Measurements from ENCODE around the gene SPACA6.

SPACA6 gene

DNA sequence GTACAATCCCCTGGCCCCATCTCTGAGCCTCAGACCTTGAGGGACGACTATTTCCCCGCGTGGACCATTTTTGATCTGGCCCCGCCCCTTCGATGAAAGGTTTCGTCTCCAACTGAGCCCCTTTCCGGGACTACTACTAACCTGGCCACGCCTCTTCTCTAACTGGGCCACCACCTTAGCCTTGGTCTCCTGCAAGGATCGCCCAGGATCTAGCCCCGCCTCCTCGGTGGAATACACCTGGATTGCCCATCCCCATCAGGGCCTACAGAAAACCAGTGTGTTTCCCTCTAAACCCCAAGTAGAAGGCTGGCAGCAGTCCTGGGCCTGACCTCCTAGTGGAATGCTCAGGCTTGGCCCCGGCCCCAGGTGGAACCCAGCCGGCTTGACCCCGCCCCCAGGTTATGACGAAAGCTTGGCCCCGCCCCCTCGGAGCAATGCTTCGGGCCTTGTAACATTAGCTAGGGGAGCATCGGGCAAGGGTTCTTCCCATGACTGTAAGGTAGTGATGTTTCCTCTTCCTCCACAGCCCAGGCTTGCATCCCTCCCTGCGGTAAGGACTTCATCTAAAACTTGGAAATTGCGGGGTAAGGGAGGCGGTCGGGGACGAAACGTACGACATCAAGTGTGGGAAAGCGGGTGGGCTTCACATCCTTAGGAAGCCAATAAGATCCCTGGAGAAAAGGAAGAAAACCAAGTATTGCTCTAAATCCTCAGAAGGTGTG lies 9.1 kb downstream of the SPACA6 start:
- Histone ChIP-seq H3K36me3 (replicated peaks in 1 of 2; ENCODE audit: control insufficient read depth in 2 of 2, insufficient read depth in 2 of 2, low read length in 2 of 2) (peaks cover 2 to 50% of the 10 kb centered on the region in 2 donors), H3K14ac (ENCODE audit: low read length) (no peak overlapping the region), H3K4me1 (ENCODE audit: control insufficient read depth in 2 of 2, insufficient read depth in 1 of 2, low read depth in 1 of 2, low read length in 2 of 2) (peaks cover 0 to 10% of the 10 kb centered on the region in 2 donors), H3K27me3 (ENCODE audit: control insufficient read depth in 3 of 3, insufficient read depth in 3 of 3, low read depth in 1 of 3, low read length in 3 of 3) (peaks cover 0 to 20% (median 0%) of the 10 kb centered on the region in 3 experiments), H3K23ac (ENCODE audit: low read depth, low read length, poor library complexity) (peak overlapping the region; percentile 25), H3K9me3 (replicated peaks in 1 of 2; ENCODE audit: control insufficient read depth in 2 of 2, insufficient read depth in 1 of 2, low read depth in 1 of 2, low read length in 2 of 2) (no peaks in the 10 kb centered on the region), H3K27ac (replicated peaks; ENCODE audit: low read length) (no peak overlapping the region), H2AK5ac (ENCODE audit: low read depth, low read length) (no peak overlapping the region), H2BK15ac (ENCODE audit: low read length) (no peak overlapping the region), H2BK12ac (ENCODE audit: low read length) (no peak overlapping the region), H3K4me3 (ENCODE audit: low read length in 2 of 2) (peak overlapping the region in 1 of 2 donors; percentile 41), H2BK5ac (ENCODE audit: low read length) (no peak overlapping the region), H2AFZ (ENCODE audit: low read length) (no peak overlapping the region), H3K9ac (ENCODE audit: low read depth, low read length, poor library complexity) (no peak overlapping the region), H4K91ac (ENCODE audit: low read depth, low read length, poor library complexity) (no peak overlapping the region), H3K18ac (ENCODE audit: low read length) (peak overlapping the region; percentile 0), H4K8ac (ENCODE audit: low read depth, low read length) (no peak overlapping the region), H3K4me2 (ENCODE audit: insufficient read depth, low read length, poor library complexity, severe bottlenecking) (peak overlapping the region; percentile 82), H2BK120ac (ENCODE audit: low read depth, low read length) (no peak overlapping the region), H3K79me1 (ENCODE audit: low read depth, low read length) (no peaks in the 10 kb centered on the region), H3K4ac (ENCODE audit: low read length) (no peak overlapping the region)
- WGBS, 2 donors (ENCODE audit: extremely low coverage in 2 of 2, insufficient read length in 2 of 2, insufficient replicate concordance in 1 of 2) = no CpG with 5 or more reads among the region's 27 CpGs
- DNase-seq (ENCODE audit: low spot score) = no peak

DNA sequence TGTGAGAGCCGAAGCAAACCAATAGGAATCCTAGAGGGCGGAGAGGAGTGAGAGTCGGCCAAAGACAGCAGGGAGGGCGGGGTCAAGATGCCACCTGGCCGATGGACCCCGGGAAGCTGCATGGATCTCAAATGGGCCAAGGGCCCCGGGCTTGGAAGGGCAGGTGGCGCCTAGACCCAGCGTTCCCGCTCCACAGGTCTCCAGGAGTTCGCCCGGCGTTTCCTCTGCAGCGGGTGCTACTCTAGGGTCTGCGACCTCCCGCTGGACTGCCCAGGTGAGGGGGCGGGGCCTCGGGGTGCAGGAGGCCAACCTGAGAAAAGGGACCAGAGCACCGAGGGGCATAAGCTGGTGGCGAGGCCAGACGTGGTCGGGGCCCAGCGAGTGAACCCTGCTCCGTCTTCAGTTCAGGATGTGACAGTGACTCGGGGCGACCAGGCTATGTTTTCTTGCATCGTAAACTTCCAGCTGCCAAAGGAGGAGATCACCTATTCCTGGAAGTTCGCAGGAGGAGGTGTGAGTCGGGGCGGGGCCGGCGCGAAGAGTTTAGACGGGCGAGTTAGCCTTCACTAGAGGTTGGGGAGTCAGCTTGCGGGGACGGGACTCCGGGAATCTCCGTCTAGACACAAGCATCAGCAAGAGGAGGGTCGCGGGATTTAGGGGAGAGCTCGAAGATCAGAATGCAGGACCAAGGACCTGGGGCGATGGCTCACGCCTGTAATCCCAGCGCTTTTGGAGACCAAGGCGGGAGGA lies 9.9 kb downstream of the SPACA6 start:
- Histone ChIP-seq H3K4me1 (ENCODE audit: control insufficient read depth in 2 of 2, insufficient read depth in 1 of 2, low read depth in 1 of 2, low read length in 2 of 2) (peaks cover 0 to 10% of the 10 kb centered on the region in 2 donors), H3K14ac (ENCODE audit: low read length) (no peak overlapping the region), H3K27ac (replicated peaks; ENCODE audit: low read length) (no peak overlapping the region), H3K4me2 (ENCODE audit: insufficient read depth, low read length, poor library complexity, severe bottlenecking) (peak overlapping the region; percentile 82), H2BK12ac (ENCODE audit: low read length) (no peak overlapping the region), H4K91ac (ENCODE audit: low read depth, low read length, poor library complexity) (no peak overlapping the region), H4K8ac (ENCODE audit: low read depth, low read length) (no peak overlapping the region), H3K4ac (ENCODE audit: low read length) (no peak overlapping the region), H2BK5ac (ENCODE audit: low read length) (no peak overlapping the region), H3K18ac (ENCODE audit: low read length) (peak overlapping the region; percentile 66), H2AK5ac (ENCODE audit: low read depth, low read length) (peak overlapping the region; percentile 36), H3K9me3 (replicated peaks in 1 of 2; ENCODE audit: control insufficient read depth in 2 of 2, insufficient read depth in 1 of 2, low read depth in 1 of 2, low read length in 2 of 2) (no peaks in the 10 kb centered on the region), H2AFZ (ENCODE audit: low read length) (no peak overlapping the region), H2BK15ac (ENCODE audit: low read length) (no peak overlapping the region), H3K79me1 (ENCODE audit: low read depth, low read length) (no peaks in the 10 kb centered on the region), H3K23ac (ENCODE audit: low read depth, low read length, poor library complexity) (peak overlapping the region; percentile 35), H3K9ac (ENCODE audit: low read depth, low read length, poor library complexity) (no peak overlapping the region), H3K27me3 (ENCODE audit: control insufficient read depth in 3 of 3, insufficient read depth in 3 of 3, low read depth in 1 of 3, low read length in 3 of 3) (peaks cover 0 to 21% (median 0%) of the 10 kb centered on the region in 3 experiments), H3K4me3 (ENCODE audit: low read length in 2 of 2) (peak overlapping the region in 1 of 2 donors; percentile 41), H3K36me3 (replicated peaks in 1 of 2; ENCODE audit: control insufficient read depth in 2 of 2, insufficient read depth in 2 of 2, low read length in 2 of 2) (peaks cover 2 to 45% of the 10 kb centered on the region in 2 donors), H2BK120ac (ENCODE audit: low read depth, low read length) (no peak overlapping the region)
- no peak for DNase-seq (ENCODE audit: low spot score)
- WGBS, 2 donors (ENCODE audit: extremely low coverage in 2 of 2, insufficient read length in 2 of 2, insufficient replicate concordance in 1 of 2) = no CpG with 5 or more reads among the region's 46 CpGs

DNA sequence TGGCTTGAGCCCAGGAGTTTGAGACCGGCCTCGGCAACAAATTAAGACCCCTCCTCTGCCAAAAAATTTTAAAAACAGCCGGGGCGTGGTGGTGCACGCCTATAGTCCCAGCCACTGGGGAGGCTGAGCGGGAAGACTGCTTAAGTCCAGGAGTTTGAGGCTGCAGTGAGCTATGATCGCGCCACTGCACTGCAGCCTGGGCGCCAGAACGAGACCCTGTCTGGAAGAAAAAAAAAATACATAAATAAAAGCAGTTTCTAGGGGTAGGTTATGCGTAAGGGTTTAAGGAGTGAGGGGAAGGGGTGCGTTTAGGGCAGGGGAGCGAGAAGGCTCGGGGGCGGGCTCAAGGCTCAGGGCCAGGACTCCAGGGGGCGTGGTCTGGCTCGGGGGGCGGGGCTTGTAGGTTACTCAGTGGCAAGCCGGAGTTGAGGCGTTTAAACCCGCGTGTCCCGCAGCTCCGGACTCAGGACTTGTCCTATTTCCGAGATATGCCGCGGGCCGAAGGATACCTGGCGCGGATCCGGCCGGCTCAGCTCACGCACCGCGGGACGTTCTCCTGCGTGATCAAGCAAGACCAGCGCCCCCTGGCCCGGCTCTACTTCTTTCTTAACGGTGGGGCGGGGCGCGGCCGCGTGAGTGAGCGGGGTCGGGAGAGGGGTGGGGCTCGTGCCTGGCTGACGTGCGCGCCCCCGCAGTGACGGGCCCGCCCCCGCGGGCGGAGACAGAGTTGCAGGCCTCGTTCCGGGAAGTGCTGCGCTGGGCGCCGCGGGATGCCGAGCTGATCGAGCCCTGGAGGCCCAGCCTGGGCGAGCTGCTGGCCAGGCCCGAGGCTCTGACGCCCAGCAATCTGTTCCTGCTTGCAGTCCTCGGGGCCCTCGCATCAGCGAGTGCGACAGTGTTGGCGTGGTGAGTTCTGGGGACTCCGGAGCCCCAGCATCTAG lies 10.7 kb downstream of the SPACA6 start:
- Histone ChIP-seq H3K4me1 (ENCODE audit: control insufficient read depth in 2 of 2, insufficient read depth in 1 of 2, low read depth in 1 of 2, low read length in 2 of 2) (peaks cover 0 to 10% of the 10 kb centered on the region in 2 donors), H2BK12ac (ENCODE audit: low read length) (no peak overlapping the region), H3K23ac (ENCODE audit: low read depth, low read length, poor library complexity) (peak overlapping the region; percentile 99), H3K4me2 (ENCODE audit: insufficient read depth, low read length, poor library complexity, severe bottlenecking) (peak overlapping the region; percentile 93), H2AFZ (ENCODE audit: low read length) (peak overlapping the region; percentile 95), H3K27ac (replicated peaks; ENCODE audit: low read length) (peak overlapping the region; percentile 61), H4K91ac (ENCODE audit: low read depth, low read length, poor library complexity) (no peak overlapping the region), H3K4ac (ENCODE audit: low read length) (peak overlapping the region; percentile 60), H2BK5ac (ENCODE audit: low read length) (peak overlapping the region; percentile 75), H4K8ac (ENCODE audit: low read depth, low read length) (no peak overlapping the region), H2BK120ac (ENCODE audit: low read depth, low read length) (no peak overlapping the region), H3K9ac (ENCODE audit: low read depth, low read length, poor library complexity) (peak overlapping the region; percentile 94), H3K14ac (ENCODE audit: low read length) (peak overlapping the region; percentile 91), H3K36me3 (replicated peaks in 1 of 2; ENCODE audit: control insufficient read depth in 2 of 2, insufficient read depth in 2 of 2, low read length in 2 of 2) (peaks cover 2 to 39% of the 10 kb centered on the region in 2 donors), H3K9me3 (replicated peaks in 1 of 2; ENCODE audit: control insufficient read depth in 2 of 2, insufficient read depth in 1 of 2, low read depth in 1 of 2, low read length in 2 of 2) (no peaks in the 10 kb centered on the region), H3K4me3 (ENCODE audit: low read length in 2 of 2) (peak overlapping the region; percentile 64 to 97), H3K18ac (ENCODE audit: low read length) (peak overlapping the region; percentile 96), H3K27me3 (ENCODE audit: control insufficient read depth in 3 of 3, insufficient read depth in 3 of 3, low read depth in 1 of 3, low read length in 3 of 3) (peaks cover 0 to 22% (median 0%) of the 10 kb centered on the region in 3 experiments), H2BK15ac (ENCODE audit: low read length) (no peak overlapping the region), H2AK5ac (ENCODE audit: low read depth, low read length) (peak overlapping the region; percentile 85), H3K79me1 (ENCODE audit: low read depth, low read length) (no peaks in the 10 kb centered on the region)
- WGBS, 2 donors (ENCODE audit: extremely low coverage in 2 of 2, insufficient read length in 2 of 2, insufficient replicate concordance in 1 of 2) = no CpG with 5 or more reads among the region's 74 CpGs
- DNase-seq (ENCODE audit: low spot score) = peak; percentile 92

Measured in neuronal stem cell (in vitro differentiated cells).